Sigmoid colon (tissue), 3 donors: ENCODE data around the gene CYTH2.

Source experiments
- POLR2A ChIP-seq, 2 donors: fragments of 450-650 bp; IDR thresholded peaks; one replicate each; pipeline ENCODE4 v1.6.1; 2016; ENCODE audit warnings: antibody characterized with exemption in 2 of 2, mild to moderate bottlenecking in 2 of 2, moderate library complexity in 2 of 2
- TF ChIP-seq, protein P1 (sequence below), 4 experiments: fragments of 450-650 bp in 3 of 4; fragments of 200-600 bp in 1 of 4; IDR thresholded peaks; one replicate each; pipeline ENCODE4 v1.5.1; 2016 to 2019; ENCODE audit warnings: antibody characterized with exemption in 4 of 4, mild to moderate bottlenecking in 3 of 4, moderate library complexity in 2 of 4

DNA sequence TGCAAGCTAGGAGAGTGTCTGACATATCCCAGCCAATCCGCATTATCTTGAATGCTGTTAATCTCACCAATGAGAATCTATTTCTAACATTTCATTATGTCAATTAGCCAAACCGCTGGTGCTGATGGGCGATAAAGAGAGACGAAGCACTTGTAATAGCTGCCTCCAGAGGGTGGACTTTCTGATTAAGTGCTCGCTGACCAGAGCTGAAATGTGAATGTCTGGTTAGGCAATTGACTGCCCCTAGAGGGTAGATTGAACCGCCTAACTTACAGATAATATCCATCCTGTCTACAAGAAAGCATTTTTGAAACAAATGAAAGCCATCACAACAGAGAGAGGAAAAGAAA, 23.9 kb upstream of the CYTH2 start:
- TF ChIP-seq, protein P1, sequence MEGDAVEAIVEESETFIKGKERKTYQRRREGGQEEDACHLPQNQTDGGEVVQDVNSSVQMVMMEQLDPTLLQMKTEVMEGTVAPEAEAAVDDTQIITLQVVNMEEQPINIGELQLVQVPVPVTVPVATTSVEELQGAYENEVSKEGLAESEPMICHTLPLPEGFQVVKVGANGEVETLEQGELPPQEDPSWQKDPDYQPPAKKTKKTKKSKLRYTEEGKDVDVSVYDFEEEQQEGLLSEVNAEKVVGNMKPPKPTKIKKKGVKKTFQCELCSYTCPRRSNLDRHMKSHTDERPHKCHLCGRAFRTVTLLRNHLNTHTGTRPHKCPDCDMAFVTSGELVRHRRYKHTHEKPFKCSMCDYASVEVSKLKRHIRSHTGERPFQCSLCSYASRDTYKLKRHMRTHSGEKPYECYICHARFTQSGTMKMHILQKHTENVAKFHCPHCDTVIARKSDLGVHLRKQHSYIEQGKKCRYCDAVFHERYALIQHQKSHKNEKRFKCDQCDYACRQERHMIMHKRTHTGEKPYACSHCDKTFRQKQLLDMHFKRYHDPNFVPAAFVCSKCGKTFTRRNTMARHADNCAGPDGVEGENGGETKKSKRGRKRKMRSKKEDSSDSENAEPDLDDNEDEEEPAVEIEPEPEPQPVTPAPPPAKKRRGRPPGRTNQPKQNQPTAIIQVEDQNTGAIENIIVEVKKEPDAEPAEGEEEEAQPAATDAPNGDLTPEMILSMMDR (IDR thresholded peaks at IDR 0.05) = peak; percentile 17 to 59 (median 36)
- no peak for TF ChIP-seq POLR2A (IDR thresholded peaks at IDR 0.05)
